Measurements from ENCODE around the gene GSG1L.

The GSG1L gene

DNA sequence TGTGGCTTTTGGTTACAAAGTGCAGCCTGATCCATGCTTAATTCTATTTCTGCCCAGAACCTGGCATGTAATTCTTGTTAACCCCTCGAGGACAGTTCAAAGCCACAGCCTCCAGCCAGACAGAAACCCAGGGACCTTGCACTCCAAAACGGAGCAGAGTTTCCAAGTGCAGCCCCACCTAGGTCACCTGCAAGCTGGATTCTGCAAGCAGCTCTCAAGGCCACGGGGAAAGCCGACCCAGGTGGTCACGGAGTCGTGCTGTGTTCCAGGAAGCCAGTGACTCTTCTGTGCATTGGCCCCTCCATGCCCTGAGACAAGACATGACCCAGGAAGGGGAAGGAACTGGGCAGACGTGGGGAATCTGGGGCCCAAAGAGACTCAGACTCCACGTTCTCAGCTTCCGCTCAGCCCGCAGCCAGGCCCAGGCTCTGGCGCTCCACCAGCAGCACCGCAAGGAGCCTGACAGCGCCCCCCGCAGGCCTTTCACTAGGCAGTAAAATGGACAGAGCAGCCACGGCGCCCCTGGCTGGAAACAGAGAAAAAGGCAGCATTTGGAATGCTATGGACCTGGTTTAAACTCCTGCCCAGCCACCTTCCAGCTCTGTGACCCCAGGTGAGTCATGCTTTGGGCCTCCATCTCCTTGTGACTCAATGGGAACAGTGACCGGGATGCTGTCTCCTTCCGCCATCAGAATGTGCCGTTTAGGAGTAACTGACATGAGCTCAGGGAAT lies 27.3 kb upstream of the GSG1L start:
- DNase-seq: no peak

DNA sequence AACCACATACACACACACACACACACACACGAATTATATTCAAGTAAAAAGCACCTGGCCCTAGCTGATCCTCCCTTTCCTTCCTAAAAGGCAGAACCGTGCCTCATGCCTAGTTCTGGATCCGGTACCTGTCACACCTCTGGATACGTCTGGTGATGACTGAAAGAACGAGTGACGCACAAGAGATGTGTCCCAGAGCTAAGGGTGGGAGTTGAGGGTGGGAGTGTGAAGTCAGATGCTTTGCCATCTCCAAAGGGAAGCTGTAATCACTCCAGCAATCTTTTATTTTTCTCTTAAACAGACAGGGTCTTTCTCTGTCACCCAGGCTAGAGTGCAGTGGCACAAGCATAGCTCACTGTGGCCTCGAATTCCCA lies 26.5 kb upstream of the GSG1L start:
- DNase-seq: no peak

DNA sequence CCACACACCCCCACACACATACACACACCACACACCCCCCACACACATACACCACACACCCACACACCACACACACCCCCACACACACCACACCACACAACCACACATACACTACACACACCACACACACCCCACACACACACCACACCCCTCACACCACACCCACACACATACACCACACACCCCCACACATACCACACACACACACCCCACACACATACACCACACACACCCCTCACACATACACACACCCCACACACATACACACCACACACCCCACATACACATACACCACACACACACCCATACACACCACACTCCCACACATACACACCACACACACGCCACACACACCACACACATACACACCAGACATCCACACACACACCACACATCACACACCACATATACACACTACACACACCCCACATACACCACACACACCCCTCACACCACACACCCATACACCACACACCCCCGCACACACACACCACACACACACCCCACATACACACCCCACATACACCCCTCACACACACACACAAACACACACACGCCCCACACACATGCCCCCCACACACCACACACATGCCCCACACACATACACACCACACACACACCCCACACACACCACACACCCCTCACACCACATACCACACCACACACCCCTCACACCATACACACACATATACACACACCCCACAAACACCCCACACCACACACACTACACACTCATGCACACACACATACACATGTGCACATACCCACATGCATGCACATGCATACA lies 25.9 kb upstream of the GSG1L start:
- DNase-seq: no peak

DNA sequence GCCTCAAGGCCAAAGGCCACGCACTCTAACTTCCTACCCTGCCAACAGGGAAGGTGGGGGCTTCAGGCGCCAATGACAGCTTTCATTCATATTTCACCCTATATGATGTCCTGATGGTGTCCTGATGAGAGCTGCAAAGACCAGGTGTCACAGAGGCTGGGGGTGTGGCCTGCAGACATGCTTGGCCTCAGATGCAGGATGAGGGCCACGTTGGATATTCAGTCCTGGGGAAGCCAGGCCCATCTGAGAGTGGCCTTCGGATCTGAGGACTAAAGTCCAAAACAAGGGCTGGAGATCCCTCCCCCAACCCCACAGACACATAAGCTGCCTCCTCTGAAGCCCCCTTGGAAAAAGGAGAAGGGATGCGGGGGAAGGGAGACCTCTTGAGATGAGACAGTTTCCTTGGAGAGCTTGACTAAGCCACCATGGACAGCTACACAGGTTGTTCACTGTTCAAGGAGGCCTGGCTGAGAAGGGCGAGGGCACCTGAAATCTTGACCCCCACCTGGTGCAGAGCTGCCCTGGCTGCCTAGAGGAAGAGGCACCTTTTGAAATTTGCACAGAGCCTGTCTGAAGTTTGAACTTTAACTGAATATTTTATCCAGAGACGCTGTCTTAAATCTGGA lies 24.3 kb upstream of the GSG1L start:
- DNase-seq: no peak

DNA sequence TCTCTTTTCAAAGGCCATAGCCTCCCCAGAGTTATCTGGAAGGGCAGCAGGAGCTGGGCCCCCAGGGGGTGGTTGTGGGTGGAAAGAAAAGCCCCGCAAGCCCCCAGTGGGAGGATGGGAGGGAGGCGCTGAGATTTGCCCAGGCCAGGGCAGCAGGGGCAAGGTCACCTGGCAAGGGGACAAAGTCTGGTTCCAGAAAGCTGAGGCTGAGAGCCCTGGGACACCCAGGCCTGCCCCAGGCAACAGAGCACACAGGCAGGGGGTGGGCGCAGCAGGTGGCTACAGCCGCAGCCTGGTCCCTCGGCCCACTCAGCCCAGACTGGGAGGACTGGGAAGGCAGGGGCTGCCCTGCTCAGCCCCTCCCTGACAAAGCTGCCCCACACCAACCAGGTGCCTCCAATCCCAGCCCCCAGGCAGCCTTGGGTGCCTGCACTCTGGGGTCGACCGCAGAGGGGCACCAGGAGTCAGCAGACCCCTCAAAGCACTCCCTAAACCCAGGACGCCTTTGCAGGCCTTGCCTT lies 23.7 kb upstream of the GSG1L start:
- no peak for DNase-seq

DNA sequence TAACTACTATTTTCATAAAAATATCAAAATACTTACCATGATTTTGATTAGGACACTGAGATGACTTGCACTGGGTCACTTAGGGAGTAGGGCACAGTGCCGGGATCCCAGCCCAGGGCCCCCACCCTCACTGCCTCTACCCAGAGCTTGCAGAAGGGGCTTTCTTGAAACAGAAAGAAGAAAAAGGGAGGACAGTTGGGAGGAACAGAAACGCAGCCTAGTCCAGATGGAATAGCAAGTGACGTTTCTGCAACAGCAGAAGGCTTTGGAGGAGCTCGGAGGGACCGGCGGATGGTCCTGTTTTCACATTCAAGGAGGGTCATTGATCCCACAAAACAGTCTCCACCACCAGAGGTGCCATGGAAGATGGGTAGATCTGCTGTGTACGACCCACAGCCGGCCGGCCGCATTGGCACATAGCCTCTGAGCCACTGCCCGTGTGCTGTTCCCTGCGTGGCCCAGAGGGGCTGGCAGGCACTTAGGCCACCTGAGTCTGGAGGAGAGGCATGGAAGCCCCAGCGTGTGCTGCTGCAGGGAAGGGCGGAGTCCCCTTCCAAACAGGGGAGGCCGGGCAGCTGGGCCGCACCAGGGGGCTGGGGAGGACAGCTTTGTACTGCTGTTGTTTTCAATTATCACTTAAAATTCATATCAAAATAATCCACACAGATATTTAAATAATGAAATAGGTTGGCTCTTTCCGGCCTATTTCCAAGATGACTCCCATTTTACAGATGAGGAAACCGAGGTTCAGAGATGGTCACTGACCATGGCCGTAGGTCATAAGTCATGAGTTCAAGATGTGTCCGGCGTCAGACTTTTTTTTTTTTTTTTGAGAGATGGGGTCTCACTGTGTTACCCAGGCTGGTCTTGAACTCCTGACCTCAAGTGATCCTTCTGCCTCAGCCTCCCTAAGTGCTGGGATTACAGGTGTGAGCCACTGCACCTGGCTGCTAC lies 22.9 kb upstream of the GSG1L start:
- DNase-seq: no peak

DNA sequence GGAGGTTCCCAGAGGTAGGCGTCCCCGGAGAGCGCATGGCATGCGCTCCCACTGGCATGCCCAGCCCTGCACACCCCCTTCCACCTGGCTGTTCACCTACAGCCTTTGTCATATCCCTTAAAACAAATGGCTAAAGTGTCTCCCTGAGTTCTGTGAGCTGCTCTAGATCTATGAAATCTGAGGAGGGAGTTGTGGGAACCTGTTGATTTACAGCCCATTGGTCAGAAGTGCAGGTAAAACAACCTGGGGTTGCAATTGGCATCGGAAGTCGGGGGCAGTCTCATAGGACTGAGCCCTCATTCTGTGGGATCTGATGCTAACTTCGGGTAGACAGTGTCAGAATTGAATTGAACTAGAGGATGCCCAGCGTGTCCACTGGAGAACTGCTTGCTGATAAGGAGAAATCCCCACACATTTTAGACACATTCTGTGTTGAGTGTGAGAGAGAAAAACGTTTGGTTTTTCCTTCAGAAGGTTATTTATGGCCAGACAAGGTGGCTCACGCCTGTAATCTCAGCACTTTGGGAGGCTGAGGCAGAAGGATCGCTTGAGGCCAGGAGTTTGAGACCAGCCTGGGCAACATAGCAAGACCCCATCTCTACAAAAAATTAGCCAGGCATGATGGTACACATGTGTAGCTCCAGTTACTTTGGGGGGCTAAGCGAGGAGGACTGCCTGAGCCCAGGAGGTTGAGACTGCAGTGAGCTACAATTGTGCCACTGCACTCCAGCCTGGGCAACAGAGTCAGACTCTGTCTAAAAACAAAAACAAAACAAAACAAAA lies 22.1 kb upstream of the GSG1L start:
- DNase-seq: no peak

DNA sequence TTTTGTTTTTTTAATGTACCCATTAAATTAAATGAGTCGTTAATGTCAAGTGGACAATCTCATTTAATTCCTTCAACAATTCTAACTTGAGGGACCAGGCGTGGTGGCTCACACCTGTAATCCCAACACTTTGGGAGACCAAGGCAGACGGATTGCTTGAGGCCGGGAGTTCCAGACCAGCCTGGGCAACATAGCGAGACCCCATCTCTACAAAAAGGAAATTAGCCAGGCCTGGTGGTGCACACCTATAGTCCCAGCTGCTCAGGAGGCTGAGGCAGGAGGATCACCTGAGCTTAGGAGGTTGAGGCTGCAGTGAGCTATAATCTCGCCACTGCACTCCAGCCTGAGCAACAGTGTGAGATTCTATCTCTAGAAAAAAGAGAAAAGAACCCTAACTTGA lies 20.7 kb upstream of the GSG1L start:
- DNase-seq: no peak

DNA sequence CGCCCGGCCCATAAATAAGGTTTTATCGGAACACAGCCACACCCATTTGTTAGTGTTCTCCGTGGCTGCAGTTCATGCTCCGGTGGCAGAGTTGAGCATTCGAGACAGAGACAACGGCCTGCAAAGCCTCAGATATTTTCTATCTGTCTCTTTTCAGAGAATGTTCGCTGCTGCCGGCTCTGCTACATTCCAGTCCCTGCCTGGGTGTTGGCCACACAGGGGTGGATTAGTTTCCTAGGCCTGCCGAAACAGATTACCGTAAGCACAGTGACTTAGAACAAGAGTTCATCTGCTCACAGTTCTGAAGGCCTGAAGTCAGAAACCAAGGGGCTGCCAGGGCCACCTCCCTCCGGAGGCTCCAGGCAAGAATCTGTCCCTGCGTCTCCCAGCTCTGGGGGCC lies 19.1 kb upstream of the GSG1L start:
- no peak for DNase-seq

DNA sequence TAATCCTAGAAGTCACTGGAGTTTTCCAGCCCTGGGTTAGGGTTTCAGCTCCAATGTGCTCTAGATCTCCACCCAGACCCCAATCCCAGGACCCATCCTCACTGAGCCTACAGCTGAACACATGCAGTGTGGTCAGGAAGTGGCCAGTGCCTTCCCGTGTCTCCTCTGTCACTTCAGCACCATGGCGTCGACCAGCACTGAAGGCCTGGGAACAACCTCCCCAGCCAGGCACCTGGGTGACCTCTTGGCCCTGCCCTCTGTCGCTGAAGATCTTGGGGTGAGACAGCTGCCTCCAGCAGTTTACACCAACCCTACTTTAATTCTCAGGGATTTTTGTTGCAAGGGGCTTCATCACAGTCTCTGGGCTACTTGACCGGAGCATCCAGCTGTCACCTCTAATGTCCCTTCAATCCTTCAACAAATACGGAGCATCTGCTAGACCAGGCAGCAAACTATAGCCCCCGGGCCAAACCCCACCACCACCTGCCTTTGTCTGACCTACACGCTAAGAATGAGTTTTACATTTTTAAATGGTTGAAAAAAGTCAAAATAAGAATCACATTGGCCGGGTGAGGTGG lies 18.0 kb upstream of the GSG1L start:
- DNase-seq: no peak

DNA sequence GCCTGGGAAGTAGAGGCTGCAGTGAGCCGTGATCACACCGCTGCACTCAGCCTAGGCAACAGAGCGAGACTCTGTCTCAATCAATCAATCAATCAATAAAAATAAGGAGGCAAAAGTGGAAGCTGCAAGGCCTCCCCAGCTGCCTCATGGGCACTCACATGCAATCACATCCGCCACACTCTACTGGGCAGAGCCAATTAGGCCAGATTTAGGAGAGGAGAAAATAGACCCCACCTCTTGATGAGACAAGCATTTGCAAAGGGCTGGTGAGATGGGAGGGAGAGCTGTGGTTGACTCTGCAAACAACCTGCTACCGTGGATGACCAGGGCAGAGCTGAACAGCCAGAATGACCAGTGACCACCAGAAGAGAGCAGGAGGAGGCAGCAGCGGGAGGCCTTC lies 14.7 kb upstream of the GSG1L start:
- DNase-seq: no peak

DNA sequence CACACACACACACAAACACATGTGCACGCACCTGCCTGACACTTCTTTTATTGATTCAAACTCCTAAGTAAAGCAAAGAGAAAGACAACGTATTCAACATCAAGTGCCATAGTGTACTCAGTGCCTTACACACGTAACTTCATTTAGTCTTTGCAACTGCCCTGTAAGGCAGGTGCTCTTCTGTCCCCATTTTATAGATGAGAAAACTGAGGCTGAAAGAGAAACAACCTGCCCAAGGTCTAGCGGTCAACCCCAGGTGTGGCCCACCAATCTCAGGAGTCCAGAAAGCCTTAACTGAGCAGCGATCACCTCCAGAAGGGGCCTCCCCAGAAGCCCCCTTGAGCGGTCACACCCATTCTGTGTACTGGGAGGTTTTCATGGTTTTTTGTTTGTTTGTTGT lies 10.3 kb upstream of the GSG1L start:
- no peak for DNase-seq

DNA sequence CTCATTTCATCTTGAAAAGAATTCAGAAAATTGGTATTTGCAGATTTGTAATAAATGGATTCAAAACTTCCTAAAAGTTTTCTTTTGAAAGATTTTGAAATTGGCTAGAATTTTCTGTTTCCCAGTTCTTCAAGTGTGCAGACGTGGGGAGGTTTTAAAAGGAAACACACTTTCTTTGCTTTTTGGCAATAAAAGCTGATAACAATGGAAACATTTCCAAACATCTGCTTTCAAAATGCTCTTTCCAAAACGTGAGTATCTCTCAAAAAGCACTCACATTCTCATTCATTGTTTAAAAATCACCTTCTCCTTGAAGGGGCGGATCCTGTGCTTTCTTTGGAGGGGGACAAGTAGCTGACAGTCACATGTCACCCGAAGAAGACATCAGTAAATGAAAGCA lies 8.6 kb upstream of the GSG1L start:
- DNase-seq: no peak

DNA sequence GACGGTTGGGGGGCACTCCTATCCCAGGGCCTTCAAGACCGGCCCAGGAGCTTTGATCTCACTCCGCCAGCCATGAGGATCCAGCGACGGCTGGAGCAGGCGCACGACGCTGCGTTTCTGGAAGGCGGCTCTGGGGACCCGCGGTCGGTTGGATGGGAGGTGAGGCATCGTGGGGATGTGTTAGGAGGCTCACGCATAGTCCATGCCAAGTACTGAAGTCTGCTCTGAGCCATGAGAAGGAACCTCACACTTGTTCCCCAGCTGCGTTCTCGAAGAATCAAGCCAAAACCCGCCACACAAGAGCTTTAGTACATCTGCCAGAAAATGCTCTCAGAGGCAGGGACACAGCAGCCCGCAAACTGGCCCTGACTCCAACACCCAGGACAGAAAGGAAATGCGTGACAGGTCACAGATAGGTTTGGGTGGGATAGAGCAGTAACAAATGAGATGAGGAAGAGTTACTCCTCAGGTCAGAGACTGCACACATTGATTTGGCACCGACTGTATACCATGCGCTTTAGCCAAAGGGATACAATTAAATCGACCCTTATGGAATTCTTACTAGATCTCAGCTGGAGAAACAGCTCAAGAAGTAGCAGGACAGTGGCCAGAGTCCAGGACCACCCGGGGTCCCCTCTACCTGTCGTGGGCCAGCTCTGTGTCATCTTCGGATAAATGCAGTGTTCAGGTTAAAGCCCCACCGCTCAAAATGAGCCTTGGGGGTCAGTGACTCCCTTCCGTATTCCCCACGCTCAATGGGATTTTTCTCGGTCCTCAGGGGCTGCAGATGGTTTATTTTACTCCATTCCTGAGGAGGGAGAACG lies 6.7 kb upstream of the GSG1L start:
- DNase-seq: no peak

DNA sequence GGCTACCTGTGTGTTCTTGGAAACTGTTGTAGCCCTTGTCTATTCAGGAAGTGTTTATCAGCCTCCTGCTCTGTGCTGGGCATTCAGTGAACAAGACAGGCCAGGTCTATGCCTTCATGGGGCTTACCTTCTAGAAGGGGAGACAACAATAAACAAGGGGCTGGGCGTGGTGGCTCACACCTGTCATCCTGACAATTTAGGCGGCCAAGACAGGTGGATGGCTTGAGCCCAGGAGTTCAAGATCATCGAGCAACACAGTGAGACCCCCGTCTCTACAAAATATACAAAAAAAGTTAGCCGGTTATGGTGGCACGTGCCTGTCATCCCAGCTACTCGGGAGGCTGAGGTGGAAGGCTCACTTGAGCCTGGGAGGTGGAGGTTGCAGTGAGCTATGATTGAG lies 5.5 kb upstream of the GSG1L start:
- no peak for DNase-seq

DNA sequence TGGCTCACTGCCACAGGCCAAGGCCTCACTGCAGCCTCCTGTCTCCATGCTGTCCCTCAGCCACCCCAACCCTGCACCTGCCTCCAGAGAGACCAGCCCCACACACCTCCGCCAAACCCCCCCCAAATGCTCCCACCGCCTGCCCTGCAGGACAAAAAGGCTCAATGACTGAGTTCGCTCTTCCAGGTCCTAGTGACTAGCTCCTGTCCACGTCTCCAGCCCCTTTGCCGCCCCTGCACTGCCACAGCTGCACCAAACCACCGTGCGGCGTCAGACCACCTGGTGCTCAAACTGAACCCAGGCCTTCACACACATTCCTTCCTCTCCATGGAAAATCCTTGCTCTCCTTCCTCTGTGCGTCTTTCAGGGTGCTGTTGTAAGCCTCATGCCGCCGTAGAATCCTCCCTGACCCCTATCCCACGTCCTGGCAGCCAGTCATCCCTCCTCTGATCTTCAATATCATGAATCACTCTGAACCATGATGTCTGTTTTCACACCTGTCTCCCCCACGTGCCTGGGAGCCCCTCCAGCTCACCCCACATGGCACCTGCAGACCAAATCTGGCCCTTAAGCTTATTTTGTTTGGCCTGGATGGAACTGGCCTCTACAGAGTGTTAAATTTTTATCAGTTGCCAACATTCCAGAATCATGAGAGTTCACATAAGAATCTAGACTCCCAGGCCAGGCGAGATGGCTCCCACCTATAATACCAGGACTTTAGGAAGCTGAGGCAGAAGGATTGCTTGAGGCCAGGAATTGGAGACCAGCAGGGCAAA lies 4.3 kb upstream of the GSG1L start:
- no peak for DNase-seq

DNA sequence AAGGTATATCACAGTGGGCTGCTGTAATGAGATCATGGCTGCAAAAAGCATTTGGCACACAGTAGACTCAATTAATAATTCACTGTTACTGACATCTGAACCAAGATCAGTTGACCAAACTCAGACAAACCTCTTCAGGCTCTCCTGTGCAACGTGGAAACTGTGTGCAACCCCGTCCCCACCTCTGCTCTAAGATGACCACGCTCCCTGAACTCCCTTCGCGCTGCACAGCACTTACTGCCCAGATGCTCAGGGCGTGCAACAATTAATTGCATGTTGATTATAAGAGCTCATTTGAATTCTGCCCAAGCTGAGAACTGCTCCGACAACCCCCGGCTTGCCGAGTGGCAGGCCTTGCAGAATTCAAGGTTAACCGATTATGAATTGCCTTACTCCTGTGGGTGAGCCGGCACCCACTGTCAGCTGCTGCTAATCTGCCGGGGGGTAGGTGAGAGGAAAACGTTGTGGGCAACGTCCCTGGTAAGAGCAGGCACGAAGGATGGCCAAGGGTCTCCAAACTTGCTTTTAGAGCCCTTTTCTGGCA lies 1.3 kb upstream of the GSG1L start:
- no peak for DNase-seq

DNA sequence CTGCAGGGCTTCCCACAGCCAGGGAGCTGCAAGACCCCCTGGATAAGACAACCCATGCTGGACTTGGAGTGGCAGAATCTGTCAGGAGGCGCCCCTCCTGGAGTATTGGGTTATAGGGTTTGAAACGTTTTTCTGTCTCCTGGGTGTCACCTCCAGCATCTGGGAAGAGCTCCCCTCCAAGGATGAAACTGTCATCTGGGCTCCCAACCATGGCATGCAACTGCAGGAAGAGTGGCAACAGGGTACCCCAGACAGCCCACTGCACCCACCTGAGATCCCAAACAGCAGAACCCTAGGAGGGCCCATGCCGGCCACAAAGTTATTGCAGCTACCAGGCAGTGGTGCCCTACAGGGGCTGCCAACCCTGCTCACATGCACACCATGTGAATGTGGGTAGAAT lies 636 bp upstream of the GSG1L start:
- no peak for DNase-seq

DNA sequence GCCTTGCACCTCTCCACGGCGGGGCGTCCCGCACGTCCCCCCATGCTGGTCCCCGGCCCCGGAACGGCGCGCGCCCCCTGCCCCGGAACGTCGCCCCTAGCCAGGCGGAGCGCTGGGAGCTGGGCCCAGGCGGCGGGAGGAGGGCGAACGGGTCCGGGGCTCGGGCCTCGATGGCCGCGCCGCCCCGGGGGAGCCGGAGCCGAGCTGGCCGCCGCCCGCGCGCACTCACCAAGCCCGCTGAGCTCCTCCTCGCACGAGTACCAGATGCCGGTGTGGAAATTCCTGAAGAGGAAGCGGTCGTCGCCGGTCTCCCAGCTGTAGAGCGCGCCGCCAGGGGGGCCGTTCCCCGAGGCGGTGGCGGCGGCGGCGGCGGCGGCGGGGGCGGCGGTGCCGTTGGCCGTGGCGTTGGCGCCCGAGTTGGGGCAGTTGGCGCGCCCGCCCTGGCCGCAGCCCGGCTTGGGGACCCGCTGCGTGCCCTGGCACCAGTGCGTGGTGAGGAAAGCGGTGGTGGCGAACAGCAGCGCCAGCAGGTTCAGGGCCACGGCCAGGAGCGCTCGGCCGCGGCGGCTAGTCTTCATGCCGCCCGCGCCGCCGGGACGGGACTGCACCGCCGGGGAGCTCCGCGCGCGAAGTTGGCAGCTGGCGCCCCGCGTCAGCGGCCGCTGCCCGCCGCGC lies 530 bp downstream of the GSG1L start:
- no peak for DNase-seq
